NCI-H2196 (cell line): Measurements from ENCODE around the gene GATA6.

Experiments used
- DNase-seq: peaks from one replicate; lab custom pipeline; 2025; ENCODE audit not compliant: unreplicated experiment; lab: John Stamatoyannopoulos, UW

Gene GATA6

DNA sequence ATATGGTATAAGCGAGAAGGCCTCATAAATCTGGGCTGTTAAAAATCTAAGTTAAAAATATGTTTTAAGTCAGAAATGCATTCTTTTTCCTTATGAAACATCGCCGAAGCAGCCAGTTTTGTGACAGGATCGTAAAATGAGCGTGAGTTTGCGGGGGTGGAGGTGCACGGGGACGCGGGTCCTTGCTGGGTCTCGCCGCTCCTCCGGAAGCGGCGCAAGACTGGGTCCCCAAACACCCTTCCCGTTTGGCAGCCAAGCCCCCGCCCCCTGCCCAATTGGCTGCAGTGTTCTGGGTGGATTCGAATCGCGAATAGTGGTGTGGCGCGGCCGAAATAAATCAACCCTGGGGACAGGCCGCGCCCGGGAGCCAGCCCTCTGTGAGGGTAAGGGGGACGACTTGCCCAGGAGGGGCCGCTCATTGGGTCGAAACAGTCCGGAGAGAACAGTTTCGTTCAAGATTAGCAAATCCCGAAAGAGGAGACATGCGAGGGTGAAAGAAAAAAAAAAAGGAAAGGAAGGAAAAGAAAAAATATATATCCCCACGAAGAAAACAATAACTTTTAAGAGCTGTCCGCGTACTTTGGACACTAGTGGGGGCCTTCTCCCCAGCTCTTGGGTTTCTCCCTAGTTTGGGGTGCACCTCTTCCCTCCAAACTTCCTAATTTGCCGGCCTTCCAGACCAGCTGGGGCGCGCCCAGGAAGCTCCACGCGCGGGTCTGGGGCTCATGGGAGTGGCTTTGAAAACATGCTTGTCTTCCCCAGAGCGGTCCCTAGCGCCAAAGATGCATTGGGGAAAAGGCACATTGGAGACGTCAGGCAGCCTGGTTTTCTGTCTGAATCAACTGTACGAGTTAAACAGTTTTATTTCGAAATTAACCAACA lies 3.1 kb upstream of the GATA6 start:
- DNase-seq: no peak

DNA sequence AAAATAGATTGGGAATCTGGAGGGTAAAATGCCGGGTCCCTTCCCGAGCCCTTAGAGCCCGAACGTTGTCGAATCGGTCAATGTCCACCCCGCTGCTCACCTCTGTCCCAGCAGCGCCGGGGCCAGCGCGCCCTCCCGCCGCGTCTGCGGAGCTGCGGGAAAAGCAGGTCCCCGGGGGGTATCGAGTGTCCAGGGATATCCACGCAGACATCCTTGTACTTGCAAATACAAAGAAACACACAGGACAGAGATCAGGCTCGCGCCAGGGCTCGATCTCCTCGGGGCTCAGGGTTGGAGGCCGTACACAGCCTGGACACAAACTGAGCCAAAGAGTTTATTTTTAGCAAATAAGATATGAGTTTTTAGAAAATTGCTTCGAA lies 2.3 kb upstream of the GATA6 start:
- no peak for DNase-seq

DNA sequence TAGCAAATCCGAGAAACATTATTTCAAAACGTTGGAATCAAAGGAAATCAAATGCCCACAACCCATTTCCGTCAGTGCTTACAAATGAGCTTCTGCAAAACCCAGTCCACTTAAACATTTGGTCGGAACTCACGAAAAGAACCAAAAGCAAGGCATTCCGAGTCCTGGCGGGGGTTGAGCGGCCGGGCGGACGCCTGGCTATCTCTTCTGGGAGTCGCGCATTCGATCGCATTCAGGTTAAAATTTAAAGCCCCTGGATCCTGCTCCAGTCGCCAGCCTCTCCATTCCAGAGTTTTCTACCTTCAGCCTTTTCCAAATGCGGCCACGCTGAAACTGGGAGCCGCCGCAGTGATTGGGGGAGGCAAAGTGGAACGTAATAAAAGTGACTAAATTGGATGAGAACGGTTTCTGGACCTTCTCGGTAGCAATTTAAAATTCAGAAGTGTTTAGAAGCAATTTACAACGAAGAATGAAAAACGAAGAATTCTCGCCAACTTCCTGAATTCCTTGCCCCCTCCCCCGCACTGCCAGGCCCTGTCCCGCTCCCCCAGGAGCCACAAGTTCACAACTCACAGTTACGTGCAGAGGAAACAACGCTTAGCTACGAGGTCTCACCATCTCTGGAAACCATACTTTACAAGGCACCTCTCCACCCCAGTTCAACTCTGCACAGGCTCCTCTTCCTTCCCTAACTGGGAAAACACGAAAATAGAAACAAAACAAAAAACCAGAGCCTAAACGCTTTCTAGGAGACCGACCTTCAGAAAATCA lies 1.7 kb upstream of the GATA6 start:
- DNase-seq: no peak

DNA sequence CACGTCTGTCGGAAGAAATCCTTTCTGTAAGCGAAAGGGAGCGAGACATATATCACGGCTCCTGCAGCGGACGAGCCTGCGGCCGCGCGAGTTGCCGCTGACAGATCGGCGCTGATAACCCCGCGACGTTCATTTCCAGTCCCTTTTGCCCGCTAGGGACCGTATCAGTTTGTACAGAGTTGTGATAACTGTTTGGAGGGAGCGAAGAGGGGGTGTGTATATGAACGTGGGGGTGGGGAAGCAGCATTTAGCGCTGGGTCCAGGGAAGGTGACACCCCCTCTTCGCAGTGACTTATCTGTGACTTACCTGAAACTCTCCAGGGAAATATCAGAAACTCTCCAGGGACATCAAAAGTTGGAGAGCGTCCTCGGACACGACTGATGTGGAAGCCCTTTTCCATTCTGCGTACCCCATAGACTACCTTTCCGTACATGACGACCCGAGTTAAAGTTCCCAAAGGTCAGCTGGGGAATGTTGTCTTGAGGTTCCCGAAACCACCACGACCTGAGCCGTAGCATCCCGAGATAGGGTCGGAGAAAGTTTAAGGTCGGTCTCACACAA lies 948 bp upstream of the GATA6 start:
- DNase-seq: peak; percentile 35

DNA sequence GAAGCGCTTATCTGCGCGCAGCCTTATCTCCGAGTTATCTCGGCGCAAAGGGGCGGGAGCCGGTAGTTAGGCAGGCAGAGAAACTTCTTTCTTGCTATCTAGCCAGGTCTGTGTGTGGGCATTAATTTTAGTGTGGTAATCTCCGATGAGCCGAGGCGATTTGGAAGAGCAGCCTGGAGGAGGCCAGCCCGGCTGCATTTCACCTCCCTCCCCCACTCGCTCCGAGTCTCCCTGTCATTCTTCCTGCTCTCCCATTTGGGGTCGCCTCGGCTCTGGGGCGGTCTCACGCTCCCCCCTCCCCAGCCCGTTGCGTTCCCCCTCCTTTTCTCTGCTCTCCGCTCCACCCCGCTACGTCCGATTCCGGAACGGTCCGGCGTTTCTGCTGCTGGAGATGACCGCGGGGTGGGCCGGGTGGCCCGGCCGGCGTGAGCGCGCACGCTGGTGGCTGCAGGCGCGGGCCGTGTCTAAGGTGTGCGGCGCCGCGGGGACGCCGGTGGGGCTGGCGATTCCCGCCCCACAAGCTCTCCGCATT lies 566 bp downstream of the GATA6 start:
- no peak for DNase-seq

DNA sequence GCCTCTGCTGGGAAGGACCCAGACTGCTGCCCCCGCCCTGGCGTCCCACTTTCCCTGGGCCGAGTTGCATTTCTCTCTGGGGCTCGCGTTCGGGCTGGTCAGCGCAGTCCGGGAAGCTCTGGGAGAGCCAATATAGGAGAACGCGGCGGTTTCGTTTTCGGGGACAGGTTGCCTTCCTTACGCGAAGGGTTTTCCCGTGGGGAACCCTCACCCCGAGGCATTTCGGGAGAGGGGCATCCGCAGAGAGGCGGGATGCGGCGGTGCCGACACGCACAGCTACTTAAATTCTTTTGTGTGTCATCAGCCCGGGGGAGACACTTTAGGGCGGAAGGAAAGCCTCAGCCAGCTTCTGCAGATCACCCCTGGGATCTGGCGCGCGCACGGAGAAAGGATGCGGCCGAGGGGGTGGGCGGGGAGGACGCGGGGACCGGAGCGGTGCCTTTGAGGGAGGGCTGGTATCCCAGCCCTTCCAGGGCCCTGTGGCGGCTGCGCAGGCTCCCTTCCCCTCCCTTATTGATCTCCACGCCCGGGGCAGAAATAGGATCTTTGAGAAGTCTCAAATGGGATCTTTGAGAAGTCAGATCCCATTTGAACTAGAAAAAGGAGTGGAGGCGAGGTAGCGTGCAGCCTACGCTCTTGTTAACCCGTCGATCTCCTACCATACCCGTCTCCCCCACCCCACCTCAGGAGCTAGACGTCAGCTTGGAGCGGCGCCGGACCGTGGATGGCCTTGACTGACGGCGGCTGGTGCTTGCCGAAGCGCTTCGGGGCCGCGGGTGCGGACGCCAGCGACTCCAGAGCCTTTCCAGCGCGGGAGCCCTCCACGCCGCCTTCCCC lies 1.2 kb downstream of the GATA6 start:
- DNase-seq: peak; percentile 32

DNA sequence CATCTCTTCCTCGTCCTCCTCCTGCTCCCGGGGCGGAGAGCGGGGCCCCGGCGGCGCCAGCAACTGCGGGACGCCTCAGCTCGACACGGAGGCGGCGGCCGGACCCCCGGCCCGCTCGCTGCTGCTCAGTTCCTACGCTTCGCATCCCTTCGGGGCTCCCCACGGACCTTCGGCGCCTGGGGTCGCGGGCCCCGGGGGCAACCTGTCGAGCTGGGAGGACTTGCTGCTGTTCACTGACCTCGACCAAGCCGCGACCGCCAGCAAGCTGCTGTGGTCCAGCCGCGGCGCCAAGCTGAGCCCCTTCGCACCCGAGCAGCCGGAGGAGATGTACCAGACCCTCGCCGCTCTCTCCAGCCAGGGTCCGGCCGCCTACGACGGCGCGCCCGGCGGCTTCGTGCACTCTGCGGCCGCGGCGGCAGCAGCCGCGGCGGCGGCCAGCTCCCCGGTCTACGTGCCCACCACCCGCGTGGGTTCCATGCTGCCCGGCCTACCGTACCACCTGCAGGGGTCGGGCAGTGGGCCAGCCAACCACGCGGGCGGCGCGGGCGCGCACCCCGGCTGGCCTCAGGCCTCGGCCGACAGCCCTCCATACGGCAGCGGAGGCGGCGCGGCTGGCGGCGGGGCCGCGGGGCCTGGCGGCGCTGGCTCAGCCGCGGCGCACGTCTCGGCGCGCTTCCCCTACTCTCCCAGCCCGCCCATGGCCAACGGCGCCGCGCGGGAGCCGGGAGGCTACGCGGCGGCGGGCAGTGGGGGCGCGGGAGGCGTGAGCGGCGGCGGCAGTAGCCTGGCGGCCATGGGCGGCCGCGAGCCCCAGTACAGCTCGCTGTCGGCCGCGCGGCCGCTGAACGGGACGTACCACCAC lies 2.1 kb downstream of the GATA6 start:
- DNase-seq: no peak

DNA sequence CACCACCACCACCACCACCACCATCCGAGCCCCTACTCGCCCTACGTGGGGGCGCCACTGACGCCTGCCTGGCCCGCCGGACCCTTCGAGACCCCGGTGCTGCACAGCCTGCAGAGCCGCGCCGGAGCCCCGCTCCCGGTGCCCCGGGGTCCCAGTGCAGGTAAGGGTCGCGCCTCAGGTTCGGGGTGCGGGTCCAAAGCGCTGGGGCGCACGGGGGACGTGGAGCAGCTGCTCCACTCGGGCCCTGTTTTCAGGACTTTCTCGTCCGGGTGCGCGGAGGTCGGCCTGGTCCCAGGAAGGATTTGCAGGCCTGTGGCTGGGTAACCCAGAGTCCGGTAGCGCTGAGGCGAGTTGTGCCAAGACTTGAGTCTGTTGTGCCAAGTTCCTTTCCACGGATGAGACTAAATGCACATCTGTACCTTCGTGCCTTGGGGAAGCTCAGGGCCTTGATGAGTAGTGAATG lies 2.8 kb downstream of the GATA6 start:
- no peak for DNase-seq

DNA sequence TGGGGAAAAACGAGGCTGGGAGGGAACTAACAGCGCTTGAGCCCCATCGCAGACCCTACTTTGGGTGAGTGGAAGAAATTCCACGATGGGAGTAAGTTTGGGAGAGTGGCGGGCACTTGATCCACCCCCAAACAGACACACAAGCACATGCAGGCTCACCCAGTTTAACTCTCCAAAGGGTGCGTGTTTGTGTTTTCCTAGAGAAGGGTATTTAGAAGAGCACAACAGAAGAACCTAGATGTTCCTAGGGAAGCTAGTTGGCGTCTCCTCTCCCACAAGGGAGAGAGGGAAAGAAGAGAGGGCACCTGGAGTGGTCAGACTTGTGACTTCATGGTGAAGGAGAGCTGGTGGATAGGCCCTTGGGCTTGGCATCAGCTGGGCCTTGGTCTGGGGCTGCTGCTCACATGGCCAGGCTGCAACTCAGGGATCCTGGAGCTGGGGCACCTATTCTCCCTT lies 3.2 kb downstream of the GATA6 start:
- no peak for DNase-seq

DNA sequence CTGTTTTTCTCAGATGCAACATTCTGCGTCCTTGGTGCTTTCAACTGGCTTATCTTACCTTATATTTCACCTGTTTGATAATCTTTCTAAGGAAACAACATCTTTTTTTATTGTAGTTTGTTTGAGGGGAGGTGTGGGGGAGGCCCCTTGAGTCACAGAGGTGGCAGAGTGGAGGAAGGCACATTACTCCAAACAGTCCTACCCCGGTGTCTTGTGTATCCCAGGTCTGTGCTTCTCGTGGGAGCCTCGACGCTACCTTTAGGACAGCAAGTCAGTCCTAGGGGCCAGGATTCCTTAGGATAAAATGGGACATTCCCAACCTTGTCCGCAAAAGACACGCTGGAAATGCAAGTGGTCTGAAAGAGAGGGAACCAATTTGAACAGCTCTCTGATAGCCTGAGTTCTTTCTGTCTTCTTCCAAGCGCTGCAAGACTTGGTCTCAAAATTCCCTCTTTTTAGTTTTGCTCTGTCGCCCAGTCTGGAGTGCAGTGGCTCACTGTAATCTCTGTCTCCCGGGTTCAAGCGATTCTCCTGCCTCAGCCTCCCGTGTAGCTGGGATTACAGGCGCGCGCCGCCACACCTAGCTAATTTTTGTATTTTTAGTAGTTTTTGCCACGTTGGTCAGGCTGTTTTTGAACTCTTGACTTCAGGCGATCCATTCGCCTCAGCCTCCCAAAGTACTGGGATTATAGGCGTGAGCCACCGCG lies 4.0 kb downstream of the GATA6 start:
- no peak for DNase-seq

DNA sequence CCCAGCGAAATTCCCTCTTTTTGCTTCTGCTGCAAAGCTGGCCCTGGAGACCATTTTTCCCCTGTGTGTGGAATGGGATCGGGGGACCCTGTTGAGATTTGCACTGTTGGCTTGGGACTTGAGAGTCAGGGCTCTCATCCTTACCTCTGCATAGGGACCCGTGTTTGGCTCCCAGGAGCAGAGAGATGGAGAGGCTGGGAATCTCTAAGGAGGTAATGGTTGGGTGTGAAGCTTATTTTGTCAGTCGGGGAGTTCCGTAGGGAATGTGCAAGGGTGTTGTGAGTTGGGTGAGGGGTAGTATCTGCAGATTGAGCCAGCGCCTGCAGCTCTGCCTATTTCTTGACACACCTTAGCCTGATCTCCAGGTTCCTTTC lies 4.5 kb downstream of the GATA6 start:
- no peak for DNase-seq

DNA sequence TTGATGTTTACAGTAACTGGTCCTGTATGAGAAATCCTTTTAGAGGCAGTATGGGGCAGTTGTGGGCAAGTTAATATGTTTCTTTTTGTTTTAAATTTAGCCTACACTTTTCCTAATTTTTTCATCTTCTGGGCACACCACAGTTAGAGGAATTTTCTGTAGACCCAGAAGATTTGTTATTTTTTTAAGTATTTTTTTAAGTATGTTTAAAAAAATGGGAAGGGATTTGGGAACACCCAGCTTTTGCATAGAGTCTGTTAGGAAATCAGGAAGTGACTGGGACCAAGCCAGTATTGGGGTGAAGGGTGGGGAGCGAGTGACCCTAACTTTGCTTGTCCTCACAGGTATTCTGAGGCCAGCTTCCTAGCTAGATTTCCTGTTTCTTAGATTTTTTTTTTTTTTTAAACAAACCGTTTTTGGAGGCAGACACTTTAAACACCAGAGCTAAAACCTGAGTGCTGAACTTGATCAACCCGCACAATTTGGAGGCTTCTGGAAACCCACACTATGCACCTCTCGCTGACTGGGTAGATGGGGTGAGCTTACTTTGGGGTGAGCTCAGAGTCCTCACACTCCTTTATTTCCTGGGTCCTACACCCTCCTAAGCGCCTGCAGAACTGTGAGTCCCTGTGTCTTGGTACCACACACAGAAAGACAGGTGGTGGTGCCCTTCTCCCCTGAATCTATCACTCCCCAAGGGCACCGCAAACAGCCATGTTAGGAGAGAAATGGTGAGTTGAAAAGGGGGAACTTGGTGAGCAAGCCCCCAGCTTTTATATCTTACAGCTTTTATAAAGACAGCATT lies 5.2 kb downstream of the GATA6 start:
- no peak for DNase-seq

DNA sequence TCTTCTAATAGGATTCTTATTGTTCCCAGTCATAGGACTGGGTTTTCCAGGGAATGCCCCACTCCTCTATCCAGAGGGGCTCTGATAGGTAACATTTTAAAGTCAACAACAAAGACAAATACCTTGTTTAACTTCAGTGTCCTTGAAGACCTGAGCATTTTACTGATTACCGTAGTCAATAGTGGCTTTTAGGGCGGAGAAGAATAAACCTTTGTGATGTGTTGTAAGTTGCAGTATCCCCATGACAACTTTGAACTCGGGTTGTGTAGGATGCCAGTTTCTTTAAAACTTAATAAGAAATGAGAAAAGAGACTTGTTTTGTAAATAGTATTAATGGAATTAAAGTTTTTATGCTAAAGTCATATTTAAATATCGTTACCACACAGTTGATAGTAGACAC lies 6.0 kb downstream of the GATA6 start:
- no peak for DNase-seq

DNA sequence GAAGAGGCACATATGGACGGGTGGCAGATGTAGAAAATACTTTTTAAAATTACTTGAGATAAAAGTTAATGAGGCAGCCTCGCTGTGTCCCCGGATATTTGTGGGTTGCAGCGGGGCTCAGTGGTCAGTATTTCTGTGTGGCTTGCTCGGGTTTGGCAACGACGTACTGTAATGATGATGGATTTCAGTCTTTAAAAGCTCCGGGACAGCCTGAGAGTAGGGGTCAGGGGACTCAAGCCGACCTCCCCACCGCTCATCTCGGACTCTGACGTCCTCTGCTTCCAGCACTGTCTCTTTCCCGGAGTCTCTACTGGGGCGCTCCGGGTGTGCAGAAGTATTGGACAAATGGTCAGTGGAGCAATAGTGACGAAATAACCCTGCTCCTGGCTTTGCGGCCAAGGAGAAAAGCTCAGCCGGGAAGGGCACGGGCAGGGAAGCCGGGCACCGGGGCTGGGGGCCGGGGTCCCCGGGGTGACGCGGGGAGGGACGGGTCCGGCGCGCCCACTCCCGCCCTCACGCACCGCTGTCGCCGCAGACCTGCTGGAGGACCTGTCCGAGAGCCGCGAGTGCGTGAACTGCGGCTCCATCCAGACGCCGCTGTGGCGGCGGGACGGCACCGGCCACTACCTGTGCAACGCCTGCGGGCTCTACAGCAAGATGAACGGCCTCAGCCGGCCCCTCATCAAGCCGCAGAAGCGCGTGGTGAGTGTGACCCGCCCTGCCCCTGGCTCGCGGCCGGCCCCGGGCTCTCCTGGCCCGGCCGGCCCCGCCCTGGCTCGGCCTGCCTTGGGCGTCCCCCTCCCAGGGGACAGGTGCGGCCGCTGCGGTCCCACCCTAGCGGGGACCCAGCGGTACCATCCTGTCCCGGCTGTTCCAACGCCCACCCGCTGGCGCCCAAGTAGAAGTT lies 7.3 kb downstream of the GATA6 start:
- no peak for DNase-seq

DNA sequence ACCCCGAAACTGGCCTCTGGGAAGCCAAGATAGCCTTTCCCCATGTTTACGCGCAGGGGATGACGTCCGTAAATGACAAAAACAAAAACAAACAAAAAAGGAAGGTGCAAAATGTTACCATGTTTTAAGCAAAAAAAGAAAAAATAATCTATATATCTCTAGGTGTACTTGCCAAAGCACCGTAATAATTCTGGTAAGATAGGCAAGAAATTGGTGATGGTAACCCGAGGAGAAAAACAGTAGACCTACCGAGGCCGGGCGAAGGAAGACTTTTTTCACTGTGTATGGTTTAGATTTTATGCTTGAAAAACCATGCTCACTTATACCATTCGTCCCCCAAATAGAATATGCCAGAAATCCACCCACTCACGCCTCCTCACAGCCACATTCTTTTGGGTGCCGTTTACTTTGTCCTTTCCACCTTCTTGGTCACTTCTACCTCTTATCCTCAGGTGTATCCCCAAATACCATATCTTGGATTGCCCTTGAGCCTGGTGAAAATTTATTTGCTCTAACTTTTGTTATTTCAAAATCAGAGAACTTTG lies 8.0 kb downstream of the GATA6 start:
- DNase-seq: no peak

DNA sequence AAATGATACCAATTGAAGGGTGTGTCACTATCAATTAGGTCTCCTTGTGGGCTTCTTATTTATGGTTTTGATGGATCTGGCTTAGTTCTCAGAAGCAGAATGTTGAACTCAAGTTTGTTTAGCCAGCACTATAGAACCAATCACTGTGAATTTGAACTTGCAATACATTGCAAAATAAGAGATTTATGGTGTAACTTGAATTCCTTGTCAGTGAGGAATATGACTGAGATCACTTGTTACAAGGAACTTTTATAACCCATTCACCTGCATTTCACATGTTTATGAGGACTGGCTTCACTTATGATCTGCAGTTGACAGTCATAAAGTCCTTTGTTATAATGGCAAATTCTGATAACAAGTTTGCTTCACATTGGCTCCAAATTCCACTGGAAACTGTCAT lies 9.8 kb downstream of the GATA6 start:
- no peak for DNase-seq

DNA sequence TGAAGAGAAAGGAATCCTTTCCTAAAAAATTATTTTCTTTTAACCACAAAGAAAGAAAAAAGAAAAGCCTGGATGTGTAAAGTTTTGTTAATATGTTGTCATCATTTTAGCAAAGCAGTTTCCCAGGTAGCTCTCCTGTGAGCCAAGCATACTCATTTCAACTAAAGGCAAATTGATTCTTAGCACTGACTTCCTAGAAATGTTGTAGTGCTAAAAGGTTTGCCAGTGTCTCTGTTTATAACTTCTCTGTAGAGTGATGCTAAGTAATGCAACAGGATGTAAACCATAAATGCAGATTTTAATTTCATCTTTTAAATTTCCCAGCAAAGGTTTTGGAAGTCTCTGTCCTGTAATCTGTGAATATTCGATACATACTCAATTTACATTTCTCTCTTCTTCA lies 10.2 kb downstream of the GATA6 start:
- no peak for DNase-seq
